Caco-2 (cell line): ENCODE data around the gene DNAAF5. TPM values are rescaled to one million over a fixed set of nuclear protein-coding genes. Genes with fewer than 3 reads are reported as not detected.

ENCODE experiments used
- Bru-seq: library from RNA; stranded (reverse); fragments of 400-500 nt; gene quantifications from one replicate; lab custom pipeline; 2021; lab: Mats Ljungman, UMichigan
- BruChase-seq, 2 experiments: library from RNA; stranded (reverse); fragments of 400-500 nt; gene quantifications; one replicate each; lab custom pipeline; 2021; lab: Mats Ljungman, UMichigan
- BruUV-seq: library from RNA; stranded (reverse); fragments of 400-500 nt; replicated peaks from 2 replicates; lab custom pipeline; 2021; lab: Mats Ljungman, UMichigan
- CTCF ChIA-PET: fragments of 300-600 bp; sonication (Branson Sonifier 250); formaldehyde crosslinking; loops from one replicate; lab custom pipeline; 2022; ENCODE audit warnings: antibody characterized with exemption; lab: Charles Lee
- POLR2A ChIA-PET: fragments of 300-600 bp; sonication (Branson Sonifier 250); formaldehyde crosslinking; loops from one replicate; lab custom pipeline; 2022; ENCODE audit warnings: antibody characterized with exemption; lab: Charles Lee
- DNase-seq, 2 experiments: peaks; one replicate each; pipeline versions ENCODE4 v3.0.0 to v3.0.0-alpha.2; 2020 to 2022
- H3K27me3 ChIP-seq: replicated peaks from 2 replicates; pipeline ENCODE4 v1.6.0; 2011; ENCODE audit warnings: low read length; ENCODE audit not compliant: control insufficient read depth, insufficient read depth
- H3K36me3 ChIP-seq: 2 replicates; pipeline ENCODE4 v1.5.1; 2011; ENCODE audit warnings: low read length; ENCODE audit not compliant: control insufficient read depth, insufficient read depth
- H3K4me1 ChIP-seq: fragments of 250-450 bp; sonication (Bioruptor Pico); 2 replicates; pipeline ENCODE4 v1.5.1; 2020; ENCODE audit warnings: mild to moderate bottlenecking
- H3K4me3 ChIP-seq: 2 replicates; pipeline ENCODE4 v1.5.1; 2011; ENCODE audit warnings: low read depth, mild to moderate bottlenecking, control low read depth, low read length
- H3K9me3 ChIP-seq: fragments of 250-450 bp; sonication (Bioruptor Pico); 2 replicates; pipeline ENCODE4 v1.5.1; 2020; ENCODE audit warnings: mild to moderate bottlenecking, moderate library complexity
- H3K27ac Mint-ChIP-seq: one replicate; pipeline ENCODE4 v1.8.0; 2022; ENCODE audit warnings: mixed read lengths; ENCODE audit not compliant: unreplicated experiment
- H3K27me3 Mint-ChIP-seq: one replicate; pipeline ENCODE4 v1.8.0; 2022; ENCODE audit warnings: mixed read lengths; ENCODE audit not compliant: insufficient read depth, unreplicated experiment
- H3K36me3 Mint-ChIP-seq: one replicate; pipeline ENCODE4 v1.8.0; 2022; ENCODE audit warnings: mild to moderate bottlenecking, mixed read lengths; ENCODE audit not compliant: insufficient read depth, unreplicated experiment
- H3K4me1 Mint-ChIP-seq: one replicate; pipeline ENCODE4 v1.8.0; 2022; ENCODE audit warnings: low read depth, mixed read lengths; ENCODE audit not compliant: unreplicated experiment
- H3K4me3 Mint-ChIP-seq: one replicate; pipeline ENCODE4 v1.8.0; 2022; ENCODE audit warnings: mild to moderate bottlenecking, moderate library complexity, mixed read lengths; ENCODE audit not compliant: unreplicated experiment
- H3K9me3 Mint-ChIP-seq: one replicate; pipeline ENCODE4 v1.8.0; 2022; ENCODE audit warnings: mixed read lengths; ENCODE audit not compliant: unreplicated experiment
- intact Hi-C: fragments of 100-400 bp; cut with micrococcal nuclease; formaldehyde crosslinking; loops from one replicate; pipeline ENCODE4 v1.10.0; 2022; ENCODE audit not compliant: unreplicated experiment
- long read RNA-seq: library from polyadenylated mRNA; stranded (forward); transcript quantifications from one replicate; pipeline ENCODE4 v2.0.0, GENCODE V29; 2022
- total RNA-seq: library from RNA; stranded (reverse); gene quantifications from 2 replicates; pipeline ENCODE4 v1.2.3, GENCODE V29; 2022
- TF ChIP-seq, protein P1 (sequence below), 2 experiments: fragments of 200-600 bp in 1 of 2; IDR thresholded peaks; 1 replicate in 1 of 2; 2 replicates in 1 of 2; pipeline versions ENCODE4 v1.5.1 to v1.8.0; 2011 to 2022; ENCODE audit warnings: antibody characterized with exemption in 1 of 2, control low read depth in 1 of 2, inconsistent platforms in 1 of 2, low read depth in 1 of 2, low read length in 1 of 2, mild to moderate bottlenecking in 1 of 2, moderate library complexity in 1 of 2; ENCODE audit not compliant: insufficient read depth in 1 of 2, severe bottlenecking in 1 of 2, unreplicated experiment in 1 of 2

DNAAF5 gene
- 51.4 and 53.4 TPM in 2 replicates for total RNA-seq
- percentile 68 among the genes with signal in this experiment for Bru-seq, nascent RNA
- percentile 74 among the genes with signal in this experiment for BruChase-seq, experiment 1, labeled RNA remaining after a 2-hour chase
- percentile 77 among the genes with signal in this experiment for BruChase-seq, experiment 2, labeled RNA remaining after a 6-hour chase
- long read RNA-seq, transcript DNAAF5-201 (13 exons, 3,410 nt): major isoform, 85 of 125 reads
- long read RNA-seq, partial matches to known transcripts: 22 of 125 reads
- long read RNA-seq, other reads (novel, unspliced or antisense): 17 of 125 reads

- CTCF ChIA-PET: interaction anchor here (0.7 kb wide), 1 partner anchor 147 kb away, joined by 3 read pairs; no protein-coding TSS in a partner anchor
- peaks cover 6% of the 10 kb centered on the region for H3K4me1 Mint-ChIP-seq
- peak within 1 kb of the TSS; percentile 98 for H3K4me3 Mint-ChIP-seq
- TF ChIP-seq, protein P1, sequence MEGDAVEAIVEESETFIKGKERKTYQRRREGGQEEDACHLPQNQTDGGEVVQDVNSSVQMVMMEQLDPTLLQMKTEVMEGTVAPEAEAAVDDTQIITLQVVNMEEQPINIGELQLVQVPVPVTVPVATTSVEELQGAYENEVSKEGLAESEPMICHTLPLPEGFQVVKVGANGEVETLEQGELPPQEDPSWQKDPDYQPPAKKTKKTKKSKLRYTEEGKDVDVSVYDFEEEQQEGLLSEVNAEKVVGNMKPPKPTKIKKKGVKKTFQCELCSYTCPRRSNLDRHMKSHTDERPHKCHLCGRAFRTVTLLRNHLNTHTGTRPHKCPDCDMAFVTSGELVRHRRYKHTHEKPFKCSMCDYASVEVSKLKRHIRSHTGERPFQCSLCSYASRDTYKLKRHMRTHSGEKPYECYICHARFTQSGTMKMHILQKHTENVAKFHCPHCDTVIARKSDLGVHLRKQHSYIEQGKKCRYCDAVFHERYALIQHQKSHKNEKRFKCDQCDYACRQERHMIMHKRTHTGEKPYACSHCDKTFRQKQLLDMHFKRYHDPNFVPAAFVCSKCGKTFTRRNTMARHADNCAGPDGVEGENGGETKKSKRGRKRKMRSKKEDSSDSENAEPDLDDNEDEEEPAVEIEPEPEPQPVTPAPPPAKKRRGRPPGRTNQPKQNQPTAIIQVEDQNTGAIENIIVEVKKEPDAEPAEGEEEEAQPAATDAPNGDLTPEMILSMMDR (IDR thresholded peaks at IDR 0.05; ENCODE audit: insufficient read depth in 1 of 2, low read depth in 1 of 2, low read length in 1 of 2, severe bottlenecking in 1 of 2, unreplicated experiment in 1 of 2): peak in 1 of 2 experiments; percentile 2
- Histone ChIP-seq H3K36me3 (peaks cover 7% of the 10 kb centered on the region), H3K27me3 (no peaks in the 10 kb centered on the region), H3K9me3 (peaks cover 35% of the 10 kb centered on the region), H3K4me1 (peaks cover 14% of the 10 kb centered on the region), H3K4me3 (peak within 1 kb of the TSS; percentile 87)
- DNase-seq: peak; percentile 88 to 89
- POLR2A ChIA-PET: interaction anchor here (0.6 kb wide), 1 partner anchor 147 kb away, joined by 3 read pairs; no protein-coding TSS in a partner anchor
- BruUV-seq: TSS peak; percentile 55
- peaks cover 69% of the 10 kb centered on the region for H3K36me3 Mint-ChIP-seq
- no peaks in the 10 kb centered on the region for H3K27me3 Mint-ChIP-seq
- H3K9me3 Mint-ChIP-seq: peaks cover 35% of the 10 kb centered on the region
- H3K27ac Mint-ChIP-seq: peak within 1 kb of the TSS; percentile 97
- intact Hi-C loops: loop anchor here (2.0 to 5.0 kb wide), 2 partner anchors 187 to 404 kb away; no protein-coding TSS in a partner anchor
These were observed at the start of gene DNAAF5 for GRCh38 chr7:726084-726853. TSS of gene DNAAF5 (plus strand) at chr7:726699. CDS start at chr7:726721, 22 bp downstream.

DNA sequence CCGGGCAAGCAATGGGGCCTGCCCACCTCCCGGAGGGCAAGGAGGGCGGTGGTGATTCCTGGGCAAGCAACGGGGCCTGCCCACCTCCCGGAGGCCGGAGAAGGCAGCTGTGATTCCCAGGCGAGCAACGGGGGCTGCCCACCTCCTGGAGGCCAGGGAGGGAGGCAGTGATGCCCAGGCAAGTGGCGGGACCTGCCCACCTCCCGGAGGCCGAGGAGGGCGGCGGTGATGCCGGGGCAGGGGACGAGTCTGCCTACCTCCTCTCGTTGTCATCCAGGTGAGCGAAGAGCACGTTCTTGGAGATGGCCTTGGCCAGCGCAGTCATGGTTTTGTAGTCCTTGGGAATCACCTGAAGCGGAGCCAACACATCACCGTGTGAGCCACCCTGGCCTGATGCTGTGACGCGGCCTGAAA lies 49.5 kb upstream of the DNAAF5 start:
- Mint-ChIP-seq H3K9me3 (peaks cover 11% of the 10 kb centered on the region), H3K27ac (no peak overlapping the region), H3K4me3 (no peak overlapping the region), H3K36me3 (peaks cover 65% of the 10 kb centered on the region), H3K4me1 (no peaks in the 10 kb centered on the region), H3K27me3 (no peaks in the 10 kb centered on the region)
- TF ChIP-seq, protein P1 (IDR thresholded peaks at IDR 0.05; ENCODE audit: insufficient read depth in 1 of 2, low read depth in 1 of 2, low read length in 1 of 2, severe bottlenecking in 1 of 2, unreplicated experiment in 1 of 2): no peak
- CTCF ChIA-PET: no interaction called here
- BruUV-seq: no TSS peak
- DNase-seq: no peak
- POLR2A ChIA-PET: no interaction called here
- Histone ChIP-seq H3K9me3 (0 out of 2 replicates have a peak, but pooled peaks cover 3% of the 10 kb centered on the region), H3K36me3 (peaks cover 4% of the 10 kb centered on the region), H3K4me3 (no peak overlapping the region), H3K4me1 (no peaks in the 10 kb centered on the region), H3K27me3 (no peaks in the 10 kb centered on the region)
- intact Hi-C loops: no loop called here
